Osteoblast (primary cell): Measurements from ENCODE around the gene SH3BGRL. TPM values are rescaled to one million over a fixed set of nuclear protein-coding genes. Genes with fewer than 3 reads are reported as not detected.

Source experiments
- DNase-seq: peaks from one replicate; pipeline ENCODE4 v3.0.0; 2011; ENCODE audit warnings: low spot score, mixed read lengths; ENCODE audit not compliant: insufficient read length; ENCODE audit errors: missing footprints
- H2AFZ ChIP-seq: 2 replicates; pipeline ENCODE4 v1.6.0; 2011; ENCODE audit warnings: mild to moderate bottlenecking, low read length
- H3K27ac ChIP-seq: 2 replicates; pipeline ENCODE4 v1.5.1; 2011; ENCODE audit warnings: mild to moderate bottlenecking, low read depth, low read length, moderate library complexity
- H3K27me3 ChIP-seq: 2 replicates; pipeline ENCODE4 v1.6.0; 2012; ENCODE audit warnings: mild to moderate bottlenecking, control low read depth, inconsistent platforms, low read length, moderate library complexity; ENCODE audit not compliant: insufficient read depth
- H3K36me3 ChIP-seq: 2 replicates; pipeline ENCODE4 v1.5.1; 2011; ENCODE audit warnings: mild to moderate bottlenecking, low read length, control low read depth, moderate library complexity; ENCODE audit not compliant: insufficient read depth
- H3K4me1 ChIP-seq: 2 replicates; pipeline ENCODE4 v1.5.1; 2011; ENCODE audit warnings: mild to moderate bottlenecking, low read length, control low read depth, moderate library complexity; ENCODE audit not compliant: insufficient read depth
- H3K4me2 ChIP-seq: 2 replicates; pipeline ENCODE4 v1.6.0; 2011; ENCODE audit warnings: mild to moderate bottlenecking, low read length; ENCODE audit not compliant: insufficient read depth
- H3K4me3 ChIP-seq: fragments of 200-600 bp; sonication (generic); 3 replicates; pipeline ENCODE4 v1.5.1; 2012; ENCODE audit warnings: mild to moderate bottlenecking, low read length, inconsistent platforms; ENCODE audit not compliant: insufficient read depth
- H3K79me2 ChIP-seq: 2 replicates; pipeline ENCODE4 v1.6.0; 2012; ENCODE audit warnings: mild to moderate bottlenecking, low read length, control low read depth, inconsistent platforms; ENCODE audit not compliant: insufficient read depth
- H3K9me3 ChIP-seq: 2 replicates; pipeline ENCODE4 v1.5.1; 2011; ENCODE audit warnings: low read depth, low read length, control low read depth
- H4K20me1 ChIP-seq: 2 replicates; pipeline ENCODE4 v1.6.0; 2012; ENCODE audit warnings: mild to moderate bottlenecking, low read length, control low read depth; ENCODE audit not compliant: insufficient read depth
- CTCF ChIP-seq: IDR thresholded peaks from 2 replicates; pipeline ENCODE4 v1.5.1; 2011; ENCODE audit warnings: mild to moderate bottlenecking, low read depth, low read length, moderate library complexity; ENCODE audit errors: extremely low read depth
- total RNA-seq: library from RNA; depleted of rRNA; stranded (reverse); fragments of >200 nt; gene quantifications from 2 replicates; pipeline ENCODE4 v1.2.3, GENCODE V29; 2012

Gene SH3BGRL
- total RNA-seq, 1 donor, result 94.1 TPM

GRCh38 chrX:81261576-81261975 lies 59.7 kb downstream of the SH3BGRL start:
- DNase-seq, result no peak
- Histone ChIP-seq H3K27me3 (no peaks in the 10 kb centered on the region), H3K9me3 (no peaks in the 10 kb centered on the region), H3K27ac (peak overlapping the region; percentile 50), H2AFZ (no peak overlapping the region), H3K79me2 (peaks cover 3% of the 10 kb centered on the region), H3K4me3 (no peak overlapping the region), H3K36me3 (no peaks in the 10 kb centered on the region), H4K20me1 (no peaks in the 10 kb centered on the region), H3K4me2 (no peak overlapping the region), H3K4me1 (peaks cover 29% of the 10 kb centered on the region)
- no peak for TF ChIP-seq CTCF

GRCh38 chrX:81263059-81263458 lies 61.2 kb downstream of the SH3BGRL start:
- H3K4me1 ChIP-seq, result peaks cover 29% of the 10 kb centered on the region
- H3K4me2 ChIP-seq, result no peak overlapping the region
- no peak for TF ChIP-seq CTCF
- H3K4me3 ChIP-seq, result no peak overlapping the region
- no peak overlapping the region for H3K27ac ChIP-seq
- H2AFZ ChIP-seq, result no peak overlapping the region
- H3K36me3 ChIP-seq, result no peaks in the 10 kb centered on the region
- no peaks in the 10 kb centered on the region for H3K27me3 ChIP-seq
- H3K9me3 ChIP-seq, result no peaks in the 10 kb centered on the region
- no peak for DNase-seq
- no peaks in the 10 kb centered on the region for H4K20me1 ChIP-seq
- peaks cover 3% of the 10 kb centered on the region for H3K79me2 ChIP-seq

- H3K79me2 ChIP-seq, result no peaks in the 10 kb centered on the region
- H3K4me2 ChIP-seq, result no peak overlapping the region
- no peak overlapping the region for H3K27ac ChIP-seq
- no peak overlapping the region for H3K4me3 ChIP-seq
- DNase-seq, result no peak
- TF ChIP-seq CTCF, result no peak
- H3K9me3 ChIP-seq, result no peaks in the 10 kb centered on the region
- H3K4me1 ChIP-seq, result no peaks in the 10 kb centered on the region
- no peaks in the 10 kb centered on the region for H4K20me1 ChIP-seq
- no peaks in the 10 kb centered on the region for H3K36me3 ChIP-seq
- no peak overlapping the region for H2AFZ ChIP-seq
- H3K27me3 ChIP-seq, result no peaks in the 10 kb centered on the region
Observed at GRCh38 chrX:81278616-81279015, 76.7 kb downstream of the SH3BGRL start.

GRCh38 chrX:81280148-81280547 lies 78.2 kb downstream of the SH3BGRL start:
- no peak overlapping the region for H3K4me2 ChIP-seq
- H3K27ac ChIP-seq, result no peak overlapping the region
- H3K4me1 ChIP-seq, result no peaks in the 10 kb centered on the region
- H2AFZ ChIP-seq, result no peak overlapping the region
- TF ChIP-seq CTCF, result peak; percentile 19
- H3K9me3 ChIP-seq, result no peaks in the 10 kb centered on the region
- no peak for DNase-seq
- H3K36me3 ChIP-seq, result no peaks in the 10 kb centered on the region
- H3K4me3 ChIP-seq, result no peak overlapping the region
- H3K27me3 ChIP-seq, result no peaks in the 10 kb centered on the region
- H4K20me1 ChIP-seq, result no peaks in the 10 kb centered on the region
- H3K79me2 ChIP-seq, result no peaks in the 10 kb centered on the region
